B cell (primary cell): ENCODE results near the gene EGF. TPM values are rescaled to one million over a fixed set of nuclear protein-coding genes. Genes with fewer than 3 reads are reported as not detected.

ENCODE experiments used
- ATAC-seq: fragments of 200-7000 bp; cut with Tn5 transposase; one replicate; pipeline ENCODE4 v1.10.0; 2021; ENCODE audit warnings: low read depth, mild to moderate bottlenecking, moderate number of reproducible peaks, moderate library complexity
- CTCF ChIA-PET: fragments of 350-600 bp; sonication (Branson Sonifier 250); formaldehyde crosslinking; loops from one replicate; lab custom pipeline; 2021; ENCODE audit warnings: antibody characterized with exemption, inconsistent platforms; lab: Charles Lee
- POLR2A ChIA-PET: fragments of 350-600 bp; sonication (Branson Sonifier 250); formaldehyde crosslinking; loops from one replicate; lab custom pipeline; 2021; ENCODE audit warnings: antibody characterized with exemption; lab: Charles Lee
- DNase-seq: peaks from one replicate; pipeline ENCODE4 v3.0.0; 2013
- H2AFZ ChIP-seq: 2 replicates; pipeline ENCODE4 v1.6.1; 2012; ENCODE audit warnings: mild to moderate bottlenecking, low read depth, low read length; ENCODE audit not compliant: insufficient read depth, poor library complexity, severe bottlenecking
- H3K27ac ChIP-seq, 2 donors: 1 replicate in 1 of 2; 2 replicates in 1 of 2; pipeline ENCODE4 v1.5.1; 2012 to 2013; ENCODE audit warnings: low read length in 2 of 2, mild to moderate bottlenecking in 2 of 2, moderate library complexity in 1 of 2
- H3K27me3 ChIP-seq, 4 experiments: fragments of 200-600 bp in 1 of 4; sonication (generic) in 1 of 4; replicated peaks in 1 of 4; 1 replicate in 2 of 4; 2 replicates in 2 of 4; pipeline versions ENCODE4 v1.6.1 to v1.7.0; 2013 to 2016; ENCODE audit warnings: low read length in 3 of 4, mild to moderate bottlenecking in 2 of 4, mixed read lengths in 1 of 4, moderate library complexity in 1 of 4; ENCODE audit not compliant: insufficient read depth in 4 of 4, control insufficient read depth in 3 of 4; ENCODE audit errors: control extremely low read depth in 1 of 4
- H3K36me3 ChIP-seq, 2 experiments: replicated peaks in 1 of 2; 1 replicate in 1 of 2; 2 replicates in 1 of 2; pipeline versions ENCODE4 v1.6.1 to v1.7.1; 2013; ENCODE audit warnings: low read length in 1 of 2; ENCODE audit not compliant: insufficient read depth in 2 of 2, control insufficient read depth in 1 of 2; ENCODE audit errors: control extremely low read depth in 1 of 2, extremely low read depth in 1 of 2
- H3K4me1 ChIP-seq, 2 donors: fragments of 200-600 bp in 1 of 2; sonication (generic) in 1 of 2; 1 replicate in 1 of 2; 2 replicates in 1 of 2; pipeline versions ENCODE4 v1.5.1 to v1.6.1; 2013 to 2017; ENCODE audit warnings: low read length in 2 of 2; ENCODE audit not compliant: control insufficient read depth in 2 of 2, insufficient read depth in 2 of 2
- H3K4me2 ChIP-seq: replicated peaks from 2 replicates; pipeline ENCODE3; 2012; ENCODE audit warnings: mild to moderate bottlenecking, low read depth, low read length; ENCODE audit not compliant: poor library complexity, severe bottlenecking
- H3K4me3 ChIP-seq, 5 experiments: fragments of 200-600 bp in 1 of 5; sonication (generic) in 1 of 5; 1 replicate in 3 of 5; 2 replicates in 2 of 5; pipeline versions ENCODE4 v1.5.1 to v1.7.0; 2011 to 2016; ENCODE audit warnings: low read length in 4 of 5, mild to moderate bottlenecking in 4 of 5, low read depth in 2 of 5, control low read depth in 1 of 5, moderate library complexity in 1 of 5; ENCODE audit not compliant: insufficient read depth in 1 of 5; ENCODE audit errors: control extremely low read depth in 1 of 5, extremely low read depth in 1 of 5
- H3K79me2 ChIP-seq: fragments of 200-600 bp; sonication (generic); one replicate; pipeline ENCODE4 v1.6.0; 2016; ENCODE audit warnings: low read length; ENCODE audit not compliant: control insufficient read depth, insufficient read depth
- H3K9ac ChIP-seq: fragments of 200-600 bp; sonication (generic); 2 replicates; pipeline ENCODE4 v1.6.1; 2017; ENCODE audit warnings: mild to moderate bottlenecking, low read length, moderate library complexity
- H3K9me3 ChIP-seq, 3 donors: one replicate each; pipeline versions ENCODE4 v1.6.1 to v1.7.1; 2013; ENCODE audit warnings: low read length in 2 of 3; ENCODE audit not compliant: control insufficient read depth in 2 of 3, insufficient read depth in 1 of 3; ENCODE audit errors: control extremely low read depth in 1 of 3
- H4K20me1 ChIP-seq: 2 replicates; pipeline ENCODE4 v1.6.0; 2012; ENCODE audit warnings: mild to moderate bottlenecking, low read length; ENCODE audit not compliant: insufficient read depth, control insufficient read depth, poor library complexity, severe bottlenecking
- H3K27ac Mint-ChIP-seq: one replicate; pipeline ENCODE4 v1.8.0; 2021; ENCODE audit warnings: mixed read lengths
- H3K27me3 Mint-ChIP-seq: one replicate; pipeline ENCODE4 v1.8.0; 2021; ENCODE audit warnings: mixed read lengths
- H3K4me1 Mint-ChIP-seq: one replicate; pipeline ENCODE4 v1.8.0; 2021; ENCODE audit warnings: mixed read lengths
- H3K4me3 Mint-ChIP-seq: one replicate; pipeline ENCODE4 v1.8.0; 2021; ENCODE audit warnings: mixed read lengths
- H3K9me3 Mint-ChIP-seq: one replicate; pipeline ENCODE4 v1.8.0; 2022; ENCODE audit warnings: mixed read lengths; ENCODE audit not compliant: insufficient read depth
- EZH2 ChIP-seq: IDR thresholded peaks from 2 replicates; pipeline ENCODE4 v1.6.1; 2012; ENCODE audit warnings: borderline replicate concordance, low read depth, mild to moderate bottlenecking, moderate library complexity, low read length; ENCODE audit not compliant: insufficient read depth, poor library complexity, severe bottlenecking
- WGBS: methylation state at CpG from one replicate; pipeline ENCODE4 v1.1.5; 2013; ENCODE audit warnings: missing lambda C conversion rate; ENCODE audit not compliant: insufficient coverage; 5-methylcytosine and 5-hydroxymethylcytosine counted together
- intact Hi-C: fragments of 100-400 bp; cut with micrococcal nuclease; formaldehyde crosslinking; loops from one replicate; pipeline ENCODE4 v1.10.0; 2022
- polyA plus RNA-seq: library from polyadenylated mRNA; depleted of rRNA; stranded (reverse); fragments of >200 nt; gene quantifications from 2 replicates; pipeline ENCODE4 v1.2.3, GENCODE V29; 2012
- total RNA-seq, 2 donors: library from RNA; stranded (reverse); fragments of 120-200 nt in 1 of 2; gene quantifications; 1 replicate in 1 of 2; 2 replicates in 1 of 2; pipeline versions ENCODE4 v1.2.3 to v1.2.4, GENCODE V29; 2013 to 2022
- TF ChIP-seq, protein P1 (sequence below): fragments of 200-600 bp; IDR thresholded peaks from one replicate; pipeline ENCODE4 v1.8.0; 2022; ENCODE audit warnings: antibody characterized with exemption, mild to moderate bottlenecking

The EGF gene
- total and polyA plus RNA-seq, 2 donors (not counting 1 experiment from before 2014, with no cell fraction given) = not detected

DNA sequence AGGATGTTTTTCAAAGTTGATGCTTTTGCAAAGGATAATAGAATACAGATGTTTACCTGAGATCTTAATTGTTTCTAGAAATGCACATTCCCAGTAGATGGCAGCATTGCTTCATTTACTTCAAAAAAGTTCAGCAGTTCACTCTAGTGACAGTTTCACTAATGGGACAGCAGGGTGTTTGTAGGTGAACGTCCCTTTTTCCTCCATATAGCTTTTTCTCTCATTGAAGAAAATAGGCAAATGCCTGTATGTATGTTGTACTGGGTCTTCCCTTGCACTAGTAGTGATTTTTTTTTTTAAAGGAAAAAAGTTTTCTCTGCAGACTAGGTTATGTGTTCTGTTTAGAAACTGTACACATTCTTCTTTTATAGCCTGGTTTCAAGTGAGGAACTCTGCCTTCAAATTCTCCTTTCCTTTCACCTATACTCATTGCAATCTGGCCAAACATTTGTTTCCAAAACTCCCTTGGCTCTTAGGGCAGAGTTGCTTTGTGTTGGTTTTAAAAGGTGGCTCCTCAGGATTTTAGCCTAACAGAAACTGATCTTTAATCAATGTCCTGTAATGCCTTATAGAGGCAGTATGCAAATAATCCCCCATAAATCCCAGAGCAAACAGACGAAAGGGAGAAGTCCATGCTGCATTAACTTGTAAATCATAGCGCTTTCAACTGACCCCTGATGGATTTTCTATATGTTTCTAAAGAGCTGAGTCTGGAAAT, 86.3 kb downstream of the EGF start:
- no peaks in the 10 kb centered on the region for H3K9me3 ChIP-seq
- no peaks in the 10 kb centered on the region for H3K27me3 ChIP-seq
- H3K9ac ChIP-seq = no peak overlapping the region
- Mint-ChIP-seq H3K4me1 (peaks cover 11% of the 10 kb centered on the region), H3K27ac (no peak overlapping the region), H3K9me3 (no peaks in the 10 kb centered on the region), H3K27me3 (peaks cover 10% of the 10 kb centered on the region), H3K4me3 (no peak overlapping the region)
- no peak overlapping the region for H3K27ac ChIP-seq
- no peak for TF ChIP-seq EZH2
- TF ChIP-seq, protein P1, sequence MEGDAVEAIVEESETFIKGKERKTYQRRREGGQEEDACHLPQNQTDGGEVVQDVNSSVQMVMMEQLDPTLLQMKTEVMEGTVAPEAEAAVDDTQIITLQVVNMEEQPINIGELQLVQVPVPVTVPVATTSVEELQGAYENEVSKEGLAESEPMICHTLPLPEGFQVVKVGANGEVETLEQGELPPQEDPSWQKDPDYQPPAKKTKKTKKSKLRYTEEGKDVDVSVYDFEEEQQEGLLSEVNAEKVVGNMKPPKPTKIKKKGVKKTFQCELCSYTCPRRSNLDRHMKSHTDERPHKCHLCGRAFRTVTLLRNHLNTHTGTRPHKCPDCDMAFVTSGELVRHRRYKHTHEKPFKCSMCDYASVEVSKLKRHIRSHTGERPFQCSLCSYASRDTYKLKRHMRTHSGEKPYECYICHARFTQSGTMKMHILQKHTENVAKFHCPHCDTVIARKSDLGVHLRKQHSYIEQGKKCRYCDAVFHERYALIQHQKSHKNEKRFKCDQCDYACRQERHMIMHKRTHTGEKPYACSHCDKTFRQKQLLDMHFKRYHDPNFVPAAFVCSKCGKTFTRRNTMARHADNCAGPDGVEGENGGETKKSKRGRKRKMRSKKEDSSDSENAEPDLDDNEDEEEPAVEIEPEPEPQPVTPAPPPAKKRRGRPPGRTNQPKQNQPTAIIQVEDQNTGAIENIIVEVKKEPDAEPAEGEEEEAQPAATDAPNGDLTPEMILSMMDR = peak; percentile 81
- DNase-seq (peak; percentile 76), ATAC-seq (peak; percentile 47)
- H3K79me2 ChIP-seq = no peaks in the 10 kb centered on the region
- CTCF ChIA-PET = interaction anchor here (0.6 to 8.6 kb wide), 15 partner anchors 9 to 1286 kb away, joined by 3 to 270 read pairs (median 4); no protein-coding TSS in a partner anchor
- WGBS = no CpG with 5 or more reads among the region's 3 CpGs
- H3K4me3 ChIP-seq = no peak overlapping the region
- no peaks in the 10 kb centered on the region for H4K20me1 ChIP-seq
- intact Hi-C loops = loop anchor here (1.0 to 5.0 kb wide), 3 partner anchors 198 to 516 kb away; partner anchors contain the start of gene ELOVL6
- peaks cover 2 to 5% of the 10 kb centered on the region in 2 donors for H3K4me1 ChIP-seq
- POLR2A ChIA-PET = no interaction called here
- no peaks in the 10 kb centered on the region for H3K36me3 ChIP-seq
- no peak overlapping the region for H2AFZ ChIP-seq
- H3K4me2 ChIP-seq = no peak overlapping the region

DNA sequence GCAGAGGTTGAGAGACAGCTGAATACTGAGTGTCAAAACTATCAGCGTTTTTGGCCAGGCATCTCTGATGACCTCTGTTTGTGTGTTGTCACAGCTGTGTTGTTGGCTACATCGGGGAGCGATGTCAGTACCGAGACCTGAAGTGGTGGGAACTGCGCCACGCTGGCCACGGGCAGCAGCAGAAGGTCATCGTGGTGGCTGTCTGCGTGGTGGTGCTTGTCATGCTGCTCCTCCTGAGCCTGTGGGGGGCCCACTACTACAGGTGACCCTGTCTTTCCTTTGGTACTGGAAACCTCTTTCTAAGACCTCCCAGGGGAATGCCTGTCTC, 86.9 kb downstream of the EGF start:
- Histone ChIP-seq H4K20me1 (no peaks in the 10 kb centered on the region), H3K27me3 (no peaks in the 10 kb centered on the region), H2AFZ (no peak overlapping the region), H3K9ac (no peak overlapping the region), H3K4me1 (no peaks in the 10 kb centered on the region), H3K4me2 (no peak overlapping the region), H3K4me3 (no peak overlapping the region), H3K27ac (no peak overlapping the region), H3K79me2 (no peaks in the 10 kb centered on the region), H3K36me3 (no peaks in the 10 kb centered on the region), H3K9me3 (no peaks in the 10 kb centered on the region)
- ATAC-seq (no peak), DNase-seq (no peak)
- Mint-ChIP-seq H3K27me3 (peaks cover 13% of the 10 kb centered on the region), H3K27ac (no peak overlapping the region), H3K9me3 (no peaks in the 10 kb centered on the region), H3K4me3 (no peak overlapping the region), H3K4me1 (peaks cover 5% of the 10 kb centered on the region)
- intact Hi-C loops = loop anchor here (1.0 to 5.0 kb wide), 3 partner anchors 198 to 516 kb away; partner anchors contain the start of gene ELOVL6
- POLR2A ChIA-PET = no interaction called here
- WGBS = 97% methylated on average over 7 of the region's 9 CpGs
- CTCF ChIA-PET = interaction anchor here (0.7 to 8.6 kb wide), 7 partner anchors 12 to 1283 kb away, joined by 3 to 270 read pairs (median 5); no protein-coding TSS in a partner anchor
- TF ChIP-seq, protein P1 = no peak
- no peak for TF ChIP-seq EZH2
